Astrocyte (in vitro differentiated cells and primary cell): ENCODE data around the gene JPH4. TPM values are rescaled to one million over a fixed set of nuclear protein-coding genes. Genes with fewer than 3 reads are reported as not detected.

ENCODE experiments used
- DNase-seq: peaks from one replicate; pipeline ENCODE4 v3.0.0-alpha.2; 2010; ENCODE audit warnings: low read depth
- FAIRE-seq: peaks from 2 replicates; lab custom pipeline; 2011; peaks lifted over from hg19 to GRCh38; lab: Jason Lieb, UNC
- H2AFZ ChIP-seq: 2 replicates; pipeline ENCODE4 v1.6.0; 2012; ENCODE audit warnings: low read depth, low read length, inconsistent platforms
- H3K27ac ChIP-seq: 2 replicates; pipeline ENCODE4 v1.5.1; 2011; ENCODE audit warnings: low read depth, low read length, inconsistent platforms
- H3K27me3 ChIP-seq: 2 replicates; pipeline ENCODE4 v1.6.0; 2011; ENCODE audit warnings: low read length, inconsistent platforms; ENCODE audit not compliant: insufficient read depth
- H3K36me3 ChIP-seq: 2 replicates; pipeline ENCODE4 v1.5.1; 2011; ENCODE audit warnings: low read length, inconsistent platforms; ENCODE audit not compliant: insufficient read depth
- H3K4me1 ChIP-seq: 2 replicates; pipeline ENCODE4 v1.5.1; 2011; ENCODE audit warnings: low read length, inconsistent platforms; ENCODE audit not compliant: insufficient read depth
- H3K4me2 ChIP-seq: 2 replicates; pipeline ENCODE4 v1.6.0; 2012; ENCODE audit warnings: low read length, inconsistent platforms
- H3K4me3 ChIP-seq: 2 replicates; pipeline ENCODE4 v1.5.1; 2011; ENCODE audit warnings: low read depth, mild to moderate bottlenecking, low read length, inconsistent platforms; ENCODE audit not compliant: insufficient read depth
- H3K79me2 ChIP-seq: 2 replicates; pipeline ENCODE4 v1.6.0; 2012; ENCODE audit warnings: mild to moderate bottlenecking, low read length, inconsistent platforms; ENCODE audit not compliant: insufficient read depth
- H3K9ac ChIP-seq: 2 replicates; pipeline ENCODE4 v1.6.0; 2012; ENCODE audit warnings: mild to moderate bottlenecking, low read length, inconsistent platforms
- H3K9me3 ChIP-seq: 2 replicates; pipeline ENCODE4 v1.5.1; 2012; ENCODE audit warnings: low read depth, mild to moderate bottlenecking, low read length, inconsistent platforms; ENCODE audit not compliant: insufficient read depth
- H4K20me1 ChIP-seq: 2 replicates; pipeline ENCODE4 v1.6.0; 2012; ENCODE audit warnings: low read length, inconsistent platforms; ENCODE audit not compliant: insufficient read depth
- H3K27ac Mint-ChIP-seq: one replicate; pipeline ENCODE4 v1.8.0; 2021; ENCODE audit warnings: mild to moderate bottlenecking, mixed read lengths; ENCODE audit not compliant: unreplicated experiment
- H3K27me3 Mint-ChIP-seq: one replicate; pipeline ENCODE4 v1.8.0; 2021; ENCODE audit warnings: low read depth, mixed read lengths; ENCODE audit not compliant: unreplicated experiment
- H3K36me3 Mint-ChIP-seq: one replicate; pipeline ENCODE4 v1.8.0; 2021; ENCODE audit warnings: low read depth, mixed read lengths; ENCODE audit not compliant: unreplicated experiment
- H3K4me1 Mint-ChIP-seq: one replicate; pipeline ENCODE4 v1.8.0; 2021; ENCODE audit warnings: low read depth, mixed read lengths; ENCODE audit not compliant: unreplicated experiment
- H3K4me3 Mint-ChIP-seq: one replicate; pipeline ENCODE4 v1.8.0; 2021; ENCODE audit warnings: mild to moderate bottlenecking, moderate library complexity, mixed read lengths; ENCODE audit not compliant: unreplicated experiment
- H3K9me3 Mint-ChIP-seq: one replicate; pipeline ENCODE4 v1.8.0; 2021; ENCODE audit warnings: mild to moderate bottlenecking, mixed read lengths; ENCODE audit not compliant: unreplicated experiment
- CTCF ChIP-seq: IDR thresholded peaks from 2 replicates; pipeline ENCODE4 v1.5.1; 2011; ENCODE audit warnings: low read depth, mild to moderate bottlenecking, inconsistent platforms, low read length, moderate library complexity; ENCODE audit not compliant: insufficient read depth
- EZH2 ChIP-seq: IDR thresholded peaks from 2 replicates; pipeline ENCODE4 v1.6.1; 2012; ENCODE audit warnings: mild to moderate bottlenecking, low read length, inconsistent platforms; ENCODE audit not compliant: insufficient read depth
- total RNA-seq: library from RNA; stranded (reverse); gene quantifications from 2 replicates; pipeline ENCODE4 v1.2.1, GENCODE V29; 2021

The JPH4 gene
- total RNA-seq, 1 donor from 2014 or later: 1.1 TPM

- TF ChIP-seq EZH2: no peak
- no peak for TF ChIP-seq CTCF
- Histone ChIP-seq H4K20me1 (no peaks in the 10 kb centered on the region), H3K9me3 (no peaks in the 10 kb centered on the region), H3K4me3 (no peak overlapping the region), H3K27ac (no peak overlapping the region), H3K27me3 (no peaks in the 10 kb centered on the region), H3K9ac (no peak overlapping the region), H2AFZ (no peak overlapping the region), H3K36me3 (no peaks in the 10 kb centered on the region), H3K79me2 (no peaks in the 10 kb centered on the region), H3K4me1 (no peaks in the 10 kb centered on the region), H3K4me2 (no peak overlapping the region)
- Mint-ChIP-seq H3K36me3 (peaks cover 33% of the 10 kb centered on the region), H3K27me3 (no peaks in the 10 kb centered on the region), H3K4me3 (no peak overlapping the region), H3K4me1 (no peaks in the 10 kb centered on the region), H3K27ac (no peak overlapping the region), H3K9me3 (peaks cover 2% of the 10 kb centered on the region)
- FAIRE-seq (no peak), DNase-seq (no peak)
Observed at GRCh38 chr14:23524954-23525353, 53.6 kb downstream of the JPH4 start.

- Histone ChIP-seq H3K4me2 (no peak overlapping the region), H3K4me1 (no peaks in the 10 kb centered on the region), H2AFZ (no peak overlapping the region), H3K79me2 (no peaks in the 10 kb centered on the region), H4K20me1 (no peaks in the 10 kb centered on the region), H3K9me3 (no peaks in the 10 kb centered on the region), H3K27ac (no peak overlapping the region), H3K36me3 (no peaks in the 10 kb centered on the region), H3K9ac (no peak overlapping the region), H3K27me3 (no peaks in the 10 kb centered on the region), H3K4me3 (no peak overlapping the region)
- H3K27ac Mint-ChIP-seq: no peak overlapping the region
- TF ChIP-seq EZH2 (no peak), CTCF (no peak)
- no peaks in the 10 kb centered on the region for H3K27me3 Mint-ChIP-seq
- H3K4me3 Mint-ChIP-seq: no peak overlapping the region
- FAIRE-seq (no peak), DNase-seq (no peak)
- H3K9me3 Mint-ChIP-seq: peaks cover 2% of the 10 kb centered on the region
- H3K36me3 Mint-ChIP-seq: peaks cover 26% of the 10 kb centered on the region
- peaks cover 13% of the 10 kb centered on the region for H3K4me1 Mint-ChIP-seq
Observed at GRCh38 chr14:23523229-23524016, 55.2 kb downstream of the JPH4 start.

- Histone ChIP-seq H3K4me1 (no peaks in the 10 kb centered on the region), H3K79me2 (no peaks in the 10 kb centered on the region), H3K4me3 (no peak overlapping the region), H3K36me3 (no peaks in the 10 kb centered on the region), H2AFZ (no peak overlapping the region), H3K4me2 (no peak overlapping the region), H4K20me1 (no peaks in the 10 kb centered on the region), H3K27me3 (no peaks in the 10 kb centered on the region), H3K9ac (no peak overlapping the region), H3K27ac (no peak overlapping the region), H3K9me3 (no peaks in the 10 kb centered on the region)
- H3K27me3 Mint-ChIP-seq: no peaks in the 10 kb centered on the region
- FAIRE-seq: no peak
- H3K4me3 Mint-ChIP-seq: no peak overlapping the region
- no peak for DNase-seq
- H3K36me3 Mint-ChIP-seq: peaks cover 25% of the 10 kb centered on the region
- H3K27ac Mint-ChIP-seq: no peak overlapping the region
- TF ChIP-seq EZH2 (no peak), CTCF (no peak)
- H3K9me3 Mint-ChIP-seq: peaks cover 2% of the 10 kb centered on the region
- peaks cover 18% of the 10 kb centered on the region for H3K4me1 Mint-ChIP-seq
Observed at GRCh38 chr14:23522643-23523198, 55.9 kb downstream of the JPH4 start.
